ENCODE data around the gene UBE2O. TPM values are rescaled to one million over a fixed set of nuclear protein-coding genes. Genes with fewer than 3 reads are reported as not detected.

UBE2O gene
- total and polyA plus RNA-seq, 7 experiments from 2014 or later: 8.7 to 50.8 (median 39.2) TPM

DNA sequence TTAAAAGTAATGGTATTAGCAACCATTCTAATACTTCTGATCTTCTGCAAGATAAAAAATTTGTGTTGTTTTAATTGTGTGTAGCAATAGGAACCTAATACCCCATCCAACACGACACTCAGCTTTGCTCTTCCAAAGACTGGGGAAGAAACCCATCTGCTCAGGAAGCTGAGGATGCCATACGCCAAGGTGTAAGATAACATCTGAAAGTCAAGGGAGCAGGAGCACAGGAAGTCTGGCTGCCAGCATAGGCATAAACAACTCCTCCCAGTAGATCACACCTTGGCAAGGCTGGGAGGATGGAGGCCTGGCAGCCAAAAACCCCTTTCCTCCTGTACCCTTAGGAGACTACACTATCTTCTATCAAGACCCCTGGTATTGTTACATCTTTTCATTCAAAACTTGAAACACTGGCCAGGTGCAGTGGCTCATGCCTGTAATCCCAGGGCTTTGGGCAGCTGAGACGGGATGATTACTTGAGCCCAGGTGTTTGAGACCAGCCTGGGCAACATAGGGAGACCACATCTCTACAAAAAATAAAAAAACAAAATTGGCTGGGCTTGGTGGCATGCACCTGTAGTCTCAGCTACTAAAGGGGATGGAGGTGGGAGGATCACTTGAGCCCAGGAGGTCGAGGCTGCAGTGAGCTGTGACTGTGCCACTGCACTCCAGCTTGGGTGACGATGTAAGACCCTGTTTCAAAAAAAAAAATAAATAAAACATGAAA is 74.2 kb downstream of the UBE2O start:
- POLR2A ChIA-PET: no interaction called here
- intact Hi-C loops (cut with micrococcal nuclease): no loop called here
- Mint-ChIP-seq H3K27ac (no peak overlapping the region), H3K4me1 (peaks cover 0 to 8% (median 8%) of the 10 kb centered on the region in 7 donors), H3K27me3 (peaks cover 0 to 2% (median 0%) of the 10 kb centered on the region in 5 donors), H3K36me3 (no peaks in the 10 kb centered on the region), H3K4me3 (no peak overlapping the region), H3K9me3 (peaks cover 0 to 2% (median 0%) of the 10 kb centered on the region in 11 donors)
- H3K27me3 ChIP-seq (ENCODE audit: control insufficient read depth in 2 of 2, insufficient read depth in 2 of 2, low read length in 2 of 2): no peaks in the 10 kb centered on the region
- no peaks in the 10 kb centered on the region for H3K36me3 ChIP-seq (ENCODE audit: control insufficient read depth in 2 of 3, insufficient read depth in 3 of 3, low read length in 3 of 3)
- CTCF ChIA-PET: interaction anchor here (1.0 kb wide), 1 partner anchor 19 kb away, joined by 4 read pairs; no protein-coding TSS in a partner anchor
- DNase-seq (no peak), ATAC-seq (no peak)
- no peaks in the 10 kb centered on the region for H3K9me3 ChIP-seq (ENCODE audit: control insufficient read depth in 2 of 3, low read length in 3 of 3)
- H3K4me3 ChIP-seq (ENCODE audit: low read length): no peak overlapping the region
- no peaks in the 10 kb centered on the region for H3K4me1 ChIP-seq (ENCODE audit: control insufficient read depth in 2 of 2, insufficient read depth in 2 of 2, low read length in 2 of 2)
- no peak overlapping the region for H3K27ac ChIP-seq (ENCODE audit: low read depth, low read length)

DNA sequence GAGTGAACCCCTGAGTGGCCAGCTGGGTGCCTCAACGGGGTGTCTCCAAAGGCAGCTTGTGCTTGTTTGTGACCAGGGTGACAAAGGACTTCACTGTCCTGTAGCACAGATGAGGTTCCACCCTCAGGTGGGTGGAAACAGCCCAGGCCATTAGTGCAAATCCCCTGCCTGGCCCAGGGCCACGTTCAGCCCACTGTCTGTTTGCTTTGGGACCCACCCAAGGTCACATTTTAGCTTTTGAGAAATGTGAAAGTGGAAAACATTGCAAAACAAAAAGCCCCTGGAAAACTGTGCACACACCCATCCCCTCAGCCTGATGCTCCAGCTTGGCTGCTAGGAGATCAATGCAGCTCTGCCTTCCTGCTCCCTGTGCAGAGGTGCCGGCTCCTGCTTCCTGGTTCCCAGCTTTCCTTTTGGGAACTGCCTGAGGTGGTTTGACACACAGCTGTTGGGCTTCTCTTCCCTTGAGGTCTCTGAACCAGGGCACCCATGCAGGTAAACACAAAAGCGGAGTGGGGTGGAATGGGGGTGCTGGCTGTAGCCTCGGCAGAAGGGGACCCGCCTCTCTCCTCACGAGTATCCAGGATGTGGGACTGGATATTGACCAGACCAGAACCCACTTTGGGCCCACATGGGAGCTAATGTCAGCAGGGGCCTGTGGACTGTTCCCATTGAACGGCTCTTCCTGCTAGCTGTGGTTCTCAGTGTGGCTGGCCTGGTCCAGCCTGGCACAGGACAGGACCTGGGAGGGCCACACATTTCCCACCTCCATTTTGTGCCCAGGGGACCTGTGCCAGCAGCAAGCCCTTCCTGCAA is 76.4 kb downstream of the UBE2O start:
- ChIA-PET POLR2A (no interaction called here), CTCF (interaction anchor here (1.4 kb wide), 1 partner anchor 22 kb away, joined by 4 read pairs; no protein-coding TSS in a partner anchor)
- Histone ChIP-seq H3K9me3 (ENCODE audit: control insufficient read depth in 2 of 3, low read length in 3 of 3) (no peaks in the 10 kb centered on the region), H3K4me3 (ENCODE audit: low read length) (no peak overlapping the region), H3K4me1 (ENCODE audit: control insufficient read depth in 2 of 2, insufficient read depth in 2 of 2, low read length in 2 of 2) (no peaks in the 10 kb centered on the region), H3K27ac (ENCODE audit: low read depth, low read length) (no peak overlapping the region), H3K36me3 (ENCODE audit: control insufficient read depth in 2 of 3, insufficient read depth in 3 of 3, low read length in 3 of 3) (no peaks in the 10 kb centered on the region), H3K27me3 (ENCODE audit: control insufficient read depth in 2 of 2, insufficient read depth in 2 of 2, low read length in 2 of 2) (no peaks in the 10 kb centered on the region)
- peaks cover 0 to 2% (median 0%) of the 10 kb centered on the region in 11 donors for H3K9me3 Mint-ChIP-seq
- H3K4me3 Mint-ChIP-seq: no peak overlapping the region
- peaks cover 0 to 5% (median 2%) of the 10 kb centered on the region in 7 donors for H3K4me1 Mint-ChIP-seq
- intact Hi-C loops (cut with micrococcal nuclease): no loop called here
- DNase-seq (no peak), ATAC-seq (no peak)
- H3K36me3 Mint-ChIP-seq: no peaks in the 10 kb centered on the region
- H3K27ac Mint-ChIP-seq: no peak overlapping the region
- peaks cover 0 to 2% (median 0%) of the 10 kb centered on the region in 5 donors for H3K27me3 Mint-ChIP-seq

DNA sequence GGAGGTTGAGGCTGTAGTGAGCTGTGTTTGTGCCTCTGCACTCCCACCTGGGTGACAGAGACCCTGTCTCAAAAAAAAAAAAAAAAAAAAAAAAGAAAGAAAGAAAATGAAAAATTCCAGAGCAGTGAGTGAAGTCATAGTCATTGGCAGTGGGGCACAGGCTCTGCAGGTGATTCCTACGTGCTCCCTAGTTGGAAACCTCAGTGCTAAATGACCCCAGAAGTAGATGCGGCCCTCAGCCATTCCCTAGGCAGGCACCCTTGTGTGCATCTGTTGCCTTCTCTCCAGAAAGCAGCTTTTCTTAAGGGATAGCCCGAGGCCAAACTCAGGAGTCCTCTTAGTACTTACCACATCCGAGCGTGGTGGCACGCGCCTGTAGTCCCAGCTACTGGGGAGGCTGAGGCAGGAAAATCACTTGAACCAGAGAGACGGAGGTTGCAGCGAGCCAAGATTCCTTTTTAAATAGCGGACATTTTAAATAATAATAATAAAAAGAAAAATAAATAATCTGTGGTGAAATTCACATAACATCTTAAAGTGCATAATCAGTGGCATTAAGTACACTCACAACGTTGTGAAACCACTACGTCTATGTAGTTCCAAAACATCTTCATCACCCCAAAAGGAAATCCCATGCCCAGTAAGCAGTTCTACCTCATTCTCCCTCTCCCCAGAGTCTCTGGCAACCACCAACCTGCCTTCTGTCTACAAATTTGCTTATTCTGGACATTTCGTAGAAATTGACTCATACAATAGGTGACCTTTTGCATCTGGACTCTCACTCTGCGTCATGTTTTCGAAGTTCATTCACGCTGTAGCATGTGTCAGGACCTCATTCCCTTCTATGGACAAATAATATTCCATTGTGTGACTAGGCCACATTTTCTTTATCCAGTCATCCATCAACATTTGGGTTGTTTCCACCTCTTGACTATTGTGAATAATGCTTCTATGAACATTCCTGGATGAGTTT is 81.0 kb downstream of the UBE2O start:
- Mint-ChIP-seq H3K27ac (no peak overlapping the region), H3K9me3 (no peaks in the 10 kb centered on the region), H3K27me3 (no peaks in the 10 kb centered on the region), H3K4me3 (no peak overlapping the region), H3K36me3 (no peaks in the 10 kb centered on the region), H3K4me1 (no peaks in the 10 kb centered on the region)
- ChIA-PET CTCF (no interaction called here), POLR2A (no interaction called here)
- no peaks in the 10 kb centered on the region for H3K27me3 ChIP-seq (ENCODE audit: control insufficient read depth in 2 of 2, insufficient read depth in 2 of 2, low read length in 2 of 2)
- intact Hi-C loops (cut with micrococcal nuclease): loop anchor here in 1 of 2 donors (2.0 kb wide), 1 partner anchor 13 kb away; the partner anchor contains the start of gene SPHK1
- DNase-seq: no peak
- H3K4me1 ChIP-seq (ENCODE audit: control insufficient read depth in 2 of 2, insufficient read depth in 2 of 2, low read length in 2 of 2): no peaks in the 10 kb centered on the region
- no peak for ATAC-seq
- no peak overlapping the region for H3K4me3 ChIP-seq (ENCODE audit: low read length)
- no peaks in the 10 kb centered on the region for H3K36me3 ChIP-seq (ENCODE audit: control insufficient read depth in 2 of 3, insufficient read depth in 3 of 3, low read length in 3 of 3)
- no peaks in the 10 kb centered on the region for H3K9me3 ChIP-seq (ENCODE audit: control insufficient read depth in 2 of 3, low read length in 3 of 3)
- no peak overlapping the region for H3K27ac ChIP-seq (ENCODE audit: low read depth, low read length)

DNA sequence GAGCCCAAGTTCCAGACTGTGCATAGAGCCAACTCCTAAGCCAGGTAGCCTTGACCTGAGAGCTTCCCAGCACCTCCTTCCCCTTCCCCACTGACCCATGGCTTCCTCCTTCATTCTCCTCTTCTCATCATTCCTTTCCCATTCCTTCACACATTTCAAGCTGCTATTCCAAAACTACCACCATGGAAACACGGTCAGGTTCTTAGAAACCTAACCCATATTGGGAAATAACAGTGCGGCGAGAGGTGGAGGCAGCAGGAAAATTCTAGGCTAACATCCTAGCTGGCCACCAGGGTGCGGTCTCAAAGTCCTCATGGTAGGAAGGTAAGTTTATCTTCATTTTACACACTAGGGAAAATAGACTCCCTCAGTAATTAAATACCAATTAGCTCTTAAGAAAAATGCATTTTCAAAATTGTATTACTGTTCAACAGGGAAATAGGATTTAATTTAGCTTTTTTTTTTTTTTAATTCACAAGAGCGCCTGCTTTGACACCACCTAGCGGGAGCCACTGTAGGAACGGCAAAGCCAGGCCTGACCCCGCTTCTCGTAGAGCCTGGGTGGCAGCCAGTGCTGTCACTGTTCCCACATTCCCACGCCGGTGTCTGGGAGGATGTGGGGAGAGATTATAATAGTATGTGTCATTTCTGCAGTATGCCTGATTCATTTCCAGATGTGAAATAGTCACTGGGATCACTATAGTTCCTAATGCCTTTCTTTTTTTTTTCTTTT is 82.5 kb downstream of the UBE2O start:
- H3K4me3 ChIP-seq (ENCODE audit: low read length): no peak overlapping the region
- no peak overlapping the region for H3K27ac ChIP-seq (ENCODE audit: low read depth, low read length)
- Mint-ChIP-seq H3K4me3 (no peak overlapping the region), H3K36me3 (no peaks in the 10 kb centered on the region), H3K9me3 (no peaks in the 10 kb centered on the region), H3K27me3 (no peaks in the 10 kb centered on the region), H3K4me1 (no peaks in the 10 kb centered on the region), H3K27ac (no peak overlapping the region)
- ChIA-PET CTCF (interaction anchor here (0.7 to 1.0 kb wide), 2 partner anchors 15 to 38 kb away, joined by 3 read pairs; no protein-coding TSS in a partner anchor), POLR2A (no interaction called here)
- no peaks in the 10 kb centered on the region for H3K27me3 ChIP-seq (ENCODE audit: control insufficient read depth in 2 of 2, insufficient read depth in 2 of 2, low read length in 2 of 2)
- no peaks in the 10 kb centered on the region for H3K9me3 ChIP-seq (ENCODE audit: control insufficient read depth in 2 of 3, low read length in 3 of 3)
- ATAC-seq: no peak
- H3K4me1 ChIP-seq (ENCODE audit: control insufficient read depth in 2 of 2, insufficient read depth in 2 of 2, low read length in 2 of 2): no peaks in the 10 kb centered on the region
- no peaks in the 10 kb centered on the region for H3K36me3 ChIP-seq (ENCODE audit: control insufficient read depth in 2 of 3, insufficient read depth in 3 of 3, low read length in 3 of 3)
- no peak for DNase-seq
- intact Hi-C loops (cut with micrococcal nuclease): loop anchor here in 1 of 2 donors (2.0 kb wide), 1 partner anchor 14 kb away; the partner anchor contains the start of gene SPHK1

DNA sequence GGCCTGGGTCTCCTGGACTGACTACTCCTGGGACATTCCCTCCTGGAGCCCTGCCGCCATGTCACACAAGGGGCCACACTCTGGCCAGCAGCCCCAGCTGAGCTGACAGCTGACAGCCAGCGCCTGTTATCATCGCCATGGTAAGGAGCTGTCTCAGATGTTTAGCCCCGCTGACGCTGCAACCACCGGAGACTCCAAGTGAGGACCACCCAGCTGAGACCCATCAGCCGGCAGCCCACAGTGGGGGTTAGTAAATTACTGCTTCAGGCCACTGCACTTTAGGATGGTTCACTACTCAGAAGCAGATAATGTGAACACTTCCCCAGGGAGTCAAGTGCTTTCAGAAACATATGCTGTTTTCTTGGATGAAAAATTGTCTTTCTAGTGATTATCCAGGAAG is 83.1 kb downstream of the UBE2O start:
- intact Hi-C loops (cut with micrococcal nuclease): loop anchor here in 1 of 2 donors (2.0 kb wide), 1 partner anchor 15 kb away; the partner anchor contains the start of gene SPHK1
- Histone ChIP-seq H3K9me3 (ENCODE audit: control insufficient read depth in 2 of 3, low read length in 3 of 3) (no peaks in the 10 kb centered on the region), H3K4me3 (ENCODE audit: low read length) (no peak overlapping the region), H3K4me1 (ENCODE audit: control insufficient read depth in 2 of 2, insufficient read depth in 2 of 2, low read length in 2 of 2) (no peaks in the 10 kb centered on the region), H3K27ac (ENCODE audit: low read depth, low read length) (no peak overlapping the region), H3K36me3 (ENCODE audit: control insufficient read depth in 2 of 3, insufficient read depth in 3 of 3, low read length in 3 of 3) (no peaks in the 10 kb centered on the region), H3K27me3 (ENCODE audit: control insufficient read depth in 2 of 2, insufficient read depth in 2 of 2, low read length in 2 of 2) (no peaks in the 10 kb centered on the region)
- ATAC-seq (no peak), DNase-seq (no peak)
- Mint-ChIP-seq H3K27me3 (no peaks in the 10 kb centered on the region), H3K27ac (no peak overlapping the region), H3K9me3 (no peaks in the 10 kb centered on the region), H3K4me1 (no peaks in the 10 kb centered on the region), H3K36me3 (no peaks in the 10 kb centered on the region), H3K4me3 (no peak overlapping the region)
- CTCF ChIA-PET: interaction anchor here (1.0 kb wide), 1 partner anchor 38 kb away, joined by 3 read pairs; no protein-coding TSS in a partner anchor
- POLR2A ChIA-PET: no interaction called here

DNA sequence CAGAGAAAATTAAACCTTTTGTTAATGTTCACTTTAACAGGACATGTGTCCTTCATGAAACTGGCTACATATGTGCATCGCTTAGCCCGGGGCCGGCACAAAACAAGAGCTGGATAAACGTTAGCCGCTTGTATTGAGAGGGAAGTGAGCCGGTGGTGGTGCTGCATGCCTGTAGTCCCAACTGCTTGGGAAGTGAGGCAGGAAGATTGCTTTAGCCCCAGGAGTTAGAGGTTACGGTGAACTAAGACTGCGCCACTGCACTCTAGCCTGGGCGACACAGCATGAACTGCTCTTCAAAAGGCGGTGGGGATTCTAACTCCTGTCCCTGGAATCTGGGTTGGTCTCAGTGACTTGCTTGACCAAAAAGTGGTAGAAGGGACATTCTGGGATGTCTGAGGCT is 83.6 kb downstream of the UBE2O start:
- ChIA-PET CTCF (no interaction called here), POLR2A (no interaction called here)
- DNase-seq (no peak), ATAC-seq (no peak)
- Mint-ChIP-seq H3K27me3 (no peaks in the 10 kb centered on the region), H3K9me3 (no peaks in the 10 kb centered on the region), H3K4me3 (no peak overlapping the region), H3K36me3 (no peaks in the 10 kb centered on the region), H3K4me1 (no peaks in the 10 kb centered on the region), H3K27ac (no peak overlapping the region)
- Histone ChIP-seq H3K9me3 (ENCODE audit: control insufficient read depth in 2 of 3, low read length in 3 of 3) (no peaks in the 10 kb centered on the region), H3K36me3 (ENCODE audit: control insufficient read depth in 2 of 3, insufficient read depth in 3 of 3, low read length in 3 of 3) (no peaks in the 10 kb centered on the region), H3K4me3 (ENCODE audit: low read length) (no peak overlapping the region), H3K27ac (ENCODE audit: low read depth, low read length) (no peak overlapping the region), H3K27me3 (ENCODE audit: control insufficient read depth in 2 of 2, insufficient read depth in 2 of 2, low read length in 2 of 2) (no peaks in the 10 kb centered on the region), H3K4me1 (ENCODE audit: control insufficient read depth in 2 of 2, insufficient read depth in 2 of 2, low read length in 2 of 2) (no peaks in the 10 kb centered on the region)
- intact Hi-C loops (cut with micrococcal nuclease): no loop called here

All from naive thymus-derived CD4-positive, alpha-beta T cell (primary cell).